ENCODE measurements around the gene SH2D2A. TPM values are rescaled to one million over a fixed set of nuclear protein-coding genes. Genes with fewer than 3 reads are reported as not detected.

SH2D2A gene
- total and polyA plus RNA-seq, 2 donors (not counting 3 experiments of a cell fraction or from before 2014, with no cell fraction given) = 0.92 to 1.1 TPM

DNA sequence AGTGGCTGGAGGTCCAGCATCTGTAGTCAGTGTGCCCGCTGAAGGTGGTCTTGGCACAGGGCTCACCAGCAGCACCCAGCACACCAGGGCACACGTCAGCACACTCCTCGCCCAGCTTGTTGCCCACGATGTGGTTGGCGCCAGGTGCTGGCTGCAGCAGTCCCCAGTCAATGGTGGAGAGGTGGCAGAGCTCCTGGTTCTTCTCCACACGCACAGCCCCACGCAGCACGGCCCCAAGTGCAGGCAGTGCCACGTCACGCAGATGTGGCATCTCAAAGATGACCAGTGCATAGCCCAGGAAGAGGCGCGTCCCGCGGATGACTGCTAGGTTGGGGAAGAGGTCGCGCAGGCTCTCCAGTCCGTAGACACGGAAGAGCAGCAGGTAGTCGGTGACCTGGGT lies 37.1 kb upstream of the SH2D2A start:
- no peaks in the 10 kb centered on the region for H3K79me2 ChIP-seq (ENCODE audit: control insufficient read depth, insufficient read depth, low read length)
- H3K27me3 ChIP-seq (ENCODE audit: control insufficient read depth in 2 of 2, insufficient read depth in 2 of 2, low read length in 2 of 2) = peaks cover 24 to 37% of the 10 kb centered on the region in 2 experiments
- no peak overlapping the region for H2AFZ ChIP-seq (ENCODE audit: low read depth, low read length)
- no peak overlapping the region for H3K9ac ChIP-seq (replicated peaks; ENCODE audit: extremely low read depth, insufficient read depth, low read length)
- FAIRE-seq = no peak
- H3K9me3 ChIP-seq (replicated peaks; ENCODE audit: control insufficient read depth, insufficient read depth, low read length) = no peaks in the 10 kb centered on the region
- H3K9me1 ChIP-seq (replicated peaks; ENCODE audit: control insufficient read depth, extremely low read depth, insufficient read depth, low read length) = no peaks in the 10 kb centered on the region
- POLR2A ChIA-PET = no interaction called here
- no peak for TF ChIP-seq POLR2A (IDR thresholded peaks at IDR 0.05; ENCODE audit: low read depth, low read length)
- dilution Hi-C loops (cut with MboI; ENCODE audit: extremely low pct_ligation_motif_present, low sequenced_read_pairs) = no loop called here
- no peak overlapping the region for H3K4me2 ChIP-seq (ENCODE audit: insufficient read depth, low read length)
- H4K20me1 ChIP-seq (replicated peaks; ENCODE audit: control insufficient read depth, extremely low read depth, insufficient read depth, low read length) = no peaks in the 10 kb centered on the region
- DNase-seq (ENCODE audit: low read depth, low spot score) = no peak
- no peak overlapping the region for H3K4me3 ChIP-seq (replicated peaks in 1 of 3; ENCODE audit: insufficient read depth in 1 of 3, low read depth in 1 of 3, low read length in 3 of 3)
- no peaks in the 10 kb centered on the region for H3K36me3 ChIP-seq (ENCODE audit: control insufficient read depth in 2 of 2, extremely low read depth in 1 of 2, insufficient read depth in 2 of 2, low read length in 2 of 2)
- CTCF ChIA-PET = interaction anchor here (0.9 to 1.5 kb wide), 2 partner anchors 31 to 163 kb away, joined by 3 to 5 read pairs; no protein-coding TSS in a partner anchor
- no peak overlapping the region for H3K27ac ChIP-seq (ENCODE audit: insufficient read depth, low read depth, low read length)
- intact Hi-C loops (cut with micrococcal nuclease) = no loop called here
- H3K4me1 ChIP-seq (ENCODE audit: control insufficient read depth, extremely low read depth, insufficient read depth, low read length) = peaks cover 16% of the 10 kb centered on the region
- BruUV-seq (replicated peaks) = no TSS peak

DNA sequence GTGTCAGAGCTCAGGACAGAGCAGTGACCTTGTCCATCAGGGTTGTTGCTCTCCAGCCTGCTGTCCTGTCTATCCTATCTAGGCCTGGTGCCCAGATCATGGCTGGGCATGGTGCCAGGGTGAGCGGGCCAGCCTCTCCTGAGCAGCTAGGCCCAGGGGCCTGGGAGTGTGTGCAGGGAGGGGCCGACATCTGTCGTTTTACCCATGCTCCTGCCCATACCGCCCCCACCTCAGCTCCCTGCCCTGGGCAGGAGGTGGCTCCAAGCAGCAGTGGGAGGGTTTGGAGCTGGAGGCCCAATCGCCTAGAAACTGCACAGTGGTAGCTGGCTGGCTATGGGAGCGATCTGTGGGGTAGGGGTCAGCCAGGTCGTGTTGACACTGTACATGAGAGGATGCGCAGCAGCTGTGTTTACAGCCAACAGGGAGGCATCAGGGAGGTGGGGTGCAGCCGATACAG lies 35.8 kb upstream of the SH2D2A start:
- no peaks in the 10 kb centered on the region for H3K9me1 ChIP-seq (replicated peaks; ENCODE audit: control insufficient read depth, extremely low read depth, insufficient read depth, low read length)
- TF ChIP-seq MYC (IDR thresholded peaks at IDR 0.05; ENCODE audit: low read depth, low read length) (no peak), GATA2 (IDR thresholded peaks at IDR 0.05; ENCODE audit: insufficient read depth, insufficient read length, low read depth, low read length) (no peak)
- TF ChIP-seq, protein P1, sequence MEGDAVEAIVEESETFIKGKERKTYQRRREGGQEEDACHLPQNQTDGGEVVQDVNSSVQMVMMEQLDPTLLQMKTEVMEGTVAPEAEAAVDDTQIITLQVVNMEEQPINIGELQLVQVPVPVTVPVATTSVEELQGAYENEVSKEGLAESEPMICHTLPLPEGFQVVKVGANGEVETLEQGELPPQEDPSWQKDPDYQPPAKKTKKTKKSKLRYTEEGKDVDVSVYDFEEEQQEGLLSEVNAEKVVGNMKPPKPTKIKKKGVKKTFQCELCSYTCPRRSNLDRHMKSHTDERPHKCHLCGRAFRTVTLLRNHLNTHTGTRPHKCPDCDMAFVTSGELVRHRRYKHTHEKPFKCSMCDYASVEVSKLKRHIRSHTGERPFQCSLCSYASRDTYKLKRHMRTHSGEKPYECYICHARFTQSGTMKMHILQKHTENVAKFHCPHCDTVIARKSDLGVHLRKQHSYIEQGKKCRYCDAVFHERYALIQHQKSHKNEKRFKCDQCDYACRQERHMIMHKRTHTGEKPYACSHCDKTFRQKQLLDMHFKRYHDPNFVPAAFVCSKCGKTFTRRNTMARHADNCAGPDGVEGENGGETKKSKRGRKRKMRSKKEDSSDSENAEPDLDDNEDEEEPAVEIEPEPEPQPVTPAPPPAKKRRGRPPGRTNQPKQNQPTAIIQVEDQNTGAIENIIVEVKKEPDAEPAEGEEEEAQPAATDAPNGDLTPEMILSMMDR (IDR thresholded peaks at IDR 0.05; ENCODE audit: extremely low read depth in 1 of 2, insufficient read depth in 1 of 2, low read depth in 1 of 2, low read length in 2 of 2) = no peak
- H3K27ac ChIP-seq (ENCODE audit: insufficient read depth, low read depth, low read length) = no peak overlapping the region
- no peak overlapping the region for H3K4me3 ChIP-seq (replicated peaks in 1 of 3; ENCODE audit: insufficient read depth in 1 of 3, low read depth in 1 of 3, low read length in 3 of 3)
- no peaks in the 10 kb centered on the region for H4K20me1 ChIP-seq (replicated peaks; ENCODE audit: control insufficient read depth, extremely low read depth, insufficient read depth, low read length)
- ChIA-PET POLR2A (no interaction called here), CTCF (interaction anchor here (0.7 to 1.9 kb wide), 6 partner anchors 9 to 163 kb away, joined by 3 to 6 read pairs (median 4); partner anchors contain the start of gene NTRK1)
- FAIRE-seq (no peak), DNase-seq (ENCODE audit: low read depth, low spot score) (no peak)
- no peak overlapping the region for H2AFZ ChIP-seq (ENCODE audit: low read depth, low read length)
- no peak overlapping the region for H3K4me2 ChIP-seq (ENCODE audit: insufficient read depth, low read length)
- intact Hi-C loops (cut with micrococcal nuclease) (no loop called here), dilution Hi-C loops (cut with MboI; ENCODE audit: extremely low pct_ligation_motif_present, low sequenced_read_pairs) (no loop called here)
- BruUV-seq (replicated peaks) = no TSS peak
- peaks cover 16% of the 10 kb centered on the region for H3K4me1 ChIP-seq (ENCODE audit: control insufficient read depth, extremely low read depth, insufficient read depth, low read length)
- no peak overlapping the region for H3K9ac ChIP-seq (replicated peaks; ENCODE audit: extremely low read depth, insufficient read depth, low read length)
- H3K36me3 ChIP-seq (ENCODE audit: control insufficient read depth in 2 of 2, extremely low read depth in 1 of 2, insufficient read depth in 2 of 2, low read length in 2 of 2) = no peaks in the 10 kb centered on the region
- peaks cover 23 to 36% of the 10 kb centered on the region in 2 experiments for H3K27me3 ChIP-seq (ENCODE audit: control insufficient read depth in 2 of 2, insufficient read depth in 2 of 2, low read length in 2 of 2)
- H3K79me2 ChIP-seq (ENCODE audit: control insufficient read depth, insufficient read depth, low read length) = no peaks in the 10 kb centered on the region
- H3K9me3 ChIP-seq (replicated peaks; ENCODE audit: control insufficient read depth, insufficient read depth, low read length) = no peaks in the 10 kb centered on the region

Measured in endothelial cell of umbilical vein (primary cell).